SK-N-SH treated with all-trans-retinoic acid at 6 μM for 48 hours (cell line): ENCODE results near the gene DRC7.

ENCODE experiments used
- ESRRG ChIP-seq: fragments of 250-450 bp; sonication (Bioruptor Pico); IDR thresholded peaks from 2 replicates; pipeline ENCODE4 v1.6.1; 2021; ENCODE audit warnings: mild to moderate bottlenecking
- PATZ1 ChIP-seq: fragments of 250-450 bp; sonication (Bioruptor Pico); IDR thresholded peaks from 2 replicates; pipeline ENCODE4 v1.8.0; 2020; ENCODE audit warnings: mild to moderate bottlenecking, moderate library complexity, borderline replicate concordance
- RARB ChIP-seq: fragments of 250-450 bp; sonication (Bioruptor Pico); IDR thresholded peaks from 2 replicates; pipeline ENCODE4 v1.8.0; 2021; ENCODE audit warnings: mild to moderate bottlenecking, moderate library complexity
- TCF4 ChIP-seq: fragments of 250-450 bp; sonication (Bioruptor Pico); IDR thresholded peaks from 2 replicates; pipeline ENCODE4 v1.8.0; 2021; ENCODE audit warnings: mild to moderate bottlenecking, moderate library complexity, borderline replicate concordance
- ZC3H10 ChIP-seq: fragments of 250-450 bp; sonication (Bioruptor Pico); IDR thresholded peaks from 2 replicates; pipeline ENCODE4 v1.5.1; 2021; ENCODE audit warnings: mild to moderate bottlenecking, moderate library complexity
- ZNF70 ChIP-seq: fragments of 450-650 bp; formaldehyde crosslinking; IDR thresholded peaks from 2 replicates; pipeline ENCODE4 v1.5.0; 2020; ENCODE audit warnings: mild to moderate bottlenecking, moderate library complexity
- ZNF8 ChIP-seq: fragments of 450-650 bp; formaldehyde crosslinking; IDR thresholded peaks from 2 replicates; pipeline ENCODE4 v1.5.0; 2020; ENCODE audit warnings: mild to moderate bottlenecking, moderate library complexity

GRCh38 chr16:57711346-57711745 lies 16.7 kb downstream of the DRC7 start:
- no peak for TF ChIP-seq PATZ1
- TF ChIP-seq ESRRG (CRISPR knock-in tag): no peak
- TF ChIP-seq TCF4: no peak
- TF ChIP-seq ZC3H10: no peak
- no peak for TF ChIP-seq RARB (CRISPR knock-in tag)
- TF ChIP-seq ZNF70 (CRISPR knock-in tag): no peak
- TF ChIP-seq ZNF8 (CRISPR knock-in tag): no peak
